NAMALWA (cell line): ENCODE results near the gene MDN1.
"Not testable (repeated sequence)": the region's sequence is repeated elsewhere in the genome, so short reads cannot be mapped to it uniquely, and the experiment has no call there.

ENCODE experiments used
- DNase-seq: peaks from one replicate; pipeline ENCODE4 v3.0.0-alpha.2; 2015; ENCODE audit warnings: low spot score

The MDN1 gene

DNA sequence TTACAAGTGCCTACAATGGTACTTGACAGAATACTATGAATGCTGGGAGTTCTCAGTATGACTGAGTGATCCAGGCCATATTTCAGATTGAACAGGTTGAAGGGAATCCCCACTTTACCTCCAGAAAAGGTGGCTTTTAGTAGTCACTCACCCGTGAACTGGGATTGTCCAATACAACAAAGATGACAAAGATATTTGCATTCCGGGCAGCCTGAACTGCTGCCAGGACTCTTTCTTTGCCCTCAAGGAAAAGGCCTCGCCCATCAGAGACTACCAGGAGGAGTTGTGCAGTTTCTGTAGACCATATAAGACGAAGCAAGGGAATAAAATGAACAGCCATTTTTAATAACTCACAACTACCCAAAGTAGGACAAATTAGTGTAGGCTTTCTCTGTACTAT, 174.7 kb downstream of the MDN1 start:
- no peak for DNase-seq

DNA sequence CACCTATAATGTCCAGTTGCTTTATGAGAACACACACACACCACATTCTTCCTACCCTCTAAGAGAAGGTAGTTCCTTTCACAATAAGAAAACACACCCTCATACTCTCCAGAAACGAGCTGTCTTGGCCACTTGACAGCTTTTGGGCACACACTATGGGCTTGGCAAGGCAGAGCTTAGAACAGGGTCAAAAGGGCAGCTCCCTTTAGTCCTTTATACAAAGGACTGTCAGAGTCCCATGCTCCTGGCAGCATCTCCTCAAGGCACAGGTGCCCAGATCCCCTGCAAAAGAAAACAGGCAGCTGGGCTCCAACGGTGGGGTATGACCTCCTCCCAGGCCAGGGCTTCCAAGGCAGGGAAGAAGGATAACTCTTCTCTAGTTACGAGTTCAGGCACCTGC, 176.2 kb downstream of the MDN1 start:
- no peak for DNase-seq

DNA sequence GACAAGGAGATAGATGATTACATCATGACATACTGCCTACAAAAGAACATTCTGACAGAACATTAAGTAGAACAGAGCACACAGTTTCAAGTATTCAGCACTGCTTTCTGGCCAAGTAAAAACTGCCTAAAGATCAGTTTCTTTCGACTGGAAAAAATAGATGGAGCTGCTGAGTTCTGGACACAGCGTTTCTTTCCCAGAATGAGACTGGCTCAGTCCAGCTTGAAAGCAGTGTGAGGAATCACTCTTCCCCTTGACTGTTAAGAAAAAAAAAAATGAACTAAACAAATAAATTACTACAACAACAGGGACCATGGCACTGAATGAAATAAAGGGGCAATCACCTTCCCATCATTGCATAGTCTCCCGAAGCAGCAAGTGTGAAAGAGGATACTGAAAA, 176.6 kb downstream of the MDN1 start:
- DNase-seq = no peak

DNA sequence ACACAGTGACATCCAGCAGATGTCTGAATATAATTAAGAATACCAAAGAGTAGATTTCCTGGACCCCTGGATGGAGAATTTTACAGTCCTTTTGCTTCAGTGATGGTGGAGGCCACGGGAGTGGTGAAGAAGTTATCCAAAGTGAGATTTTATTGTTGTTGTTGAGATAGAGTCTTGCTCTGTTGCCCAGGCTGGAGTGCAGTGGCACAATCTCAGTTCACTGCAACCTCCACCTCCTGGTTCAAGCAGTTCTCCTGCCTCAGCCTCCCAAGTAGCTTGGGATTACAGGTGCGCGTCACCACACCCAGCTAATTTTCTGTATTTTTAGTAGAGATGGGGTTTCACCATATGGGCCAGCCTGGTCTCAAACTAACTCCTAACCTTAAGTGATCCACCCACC, 178.0 kb downstream of the MDN1 start:
- not testable (repeated sequence) for DNase-seq

DNA sequence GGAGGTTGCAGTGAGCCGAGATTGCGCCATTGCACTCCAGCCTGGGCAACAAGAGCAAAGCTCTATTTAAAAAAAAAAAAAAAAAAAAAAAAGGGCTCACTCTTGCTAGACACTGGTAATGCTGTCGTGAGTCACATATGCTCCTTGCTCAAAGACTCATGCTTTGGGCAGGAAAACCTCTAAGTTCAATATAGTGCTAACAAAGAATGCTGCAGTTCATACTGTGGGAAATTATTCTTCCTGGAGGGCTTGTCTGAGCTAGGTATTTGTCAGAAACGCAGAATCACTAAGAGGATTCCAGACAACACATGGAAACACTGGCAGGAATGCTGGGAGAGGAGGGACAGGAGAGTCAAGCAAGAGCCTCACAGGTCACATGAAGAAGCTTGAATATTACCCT, 178.8 kb downstream of the MDN1 start:
- DNase-seq = no peak

DNA sequence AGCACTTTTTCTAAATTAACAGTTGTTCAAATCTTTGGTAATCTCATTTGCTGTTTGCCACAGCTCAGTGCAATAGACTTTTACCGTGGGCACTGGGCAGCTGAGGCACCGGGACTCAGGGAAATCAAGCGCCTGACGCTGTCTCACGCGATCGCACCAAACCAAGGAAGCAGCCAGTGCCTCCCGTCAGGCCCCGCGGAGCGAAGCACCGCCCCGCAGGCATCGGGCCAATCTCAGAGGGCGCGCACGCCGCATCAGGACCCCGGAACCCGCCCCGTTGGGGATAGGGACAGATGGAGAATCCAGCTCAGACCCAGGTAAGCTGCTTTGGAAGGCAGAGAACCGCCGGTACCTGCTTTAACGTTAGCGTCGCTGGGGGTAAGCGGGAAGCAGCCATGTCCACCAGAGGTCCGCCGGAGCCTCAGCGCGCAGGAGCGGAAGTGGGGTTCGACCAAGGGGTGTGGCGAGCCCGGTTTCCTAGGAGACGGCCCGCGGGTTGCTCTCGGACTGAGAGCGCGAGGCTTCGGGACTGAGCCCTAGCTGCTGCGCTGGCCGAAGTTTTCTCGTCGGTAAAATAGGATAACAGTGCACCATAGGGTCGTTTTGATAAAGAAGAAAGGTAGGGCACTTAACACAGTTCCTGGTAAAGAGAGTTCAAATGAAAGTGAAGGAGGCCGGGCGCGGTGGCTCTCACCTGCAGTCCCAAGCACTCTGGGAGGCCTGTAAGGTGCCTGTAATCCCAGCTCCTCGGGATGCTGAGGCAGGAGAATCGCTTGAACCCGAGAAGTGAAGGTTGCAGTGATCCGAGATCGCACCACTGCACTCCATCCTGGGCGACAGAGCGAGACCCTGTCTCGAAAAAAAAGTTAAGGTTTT, 181.0 kb downstream of the MDN1 start, which contains the start of gene LYRM2:
Gene LYRM2, minus strand, starts transcription at position 428 of the 876 bp plus-strand sequence. Its CDS starts 31 bp downstream, at position 397.
- DNase-seq = peak; percentile 95

DNA sequence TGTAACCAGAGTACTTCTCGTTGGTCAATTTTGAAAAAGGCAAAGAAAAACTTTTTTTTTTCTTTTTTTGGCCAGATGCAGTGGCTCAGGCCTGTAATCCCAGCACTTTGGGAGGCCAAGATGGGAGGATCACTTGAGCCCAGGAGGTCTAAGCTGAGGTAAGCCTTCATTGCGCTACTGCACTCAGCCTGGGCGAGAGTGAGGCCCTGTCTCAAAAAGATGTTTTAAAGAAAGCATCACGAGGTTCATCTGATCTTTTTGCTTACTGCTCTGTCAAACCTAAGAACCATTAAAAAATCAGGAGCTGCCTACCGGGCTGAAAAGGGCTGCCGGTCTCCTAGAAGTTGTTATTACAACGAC, 181.7 kb downstream of the MDN1 start:
- DNase-seq = no peak

DNA sequence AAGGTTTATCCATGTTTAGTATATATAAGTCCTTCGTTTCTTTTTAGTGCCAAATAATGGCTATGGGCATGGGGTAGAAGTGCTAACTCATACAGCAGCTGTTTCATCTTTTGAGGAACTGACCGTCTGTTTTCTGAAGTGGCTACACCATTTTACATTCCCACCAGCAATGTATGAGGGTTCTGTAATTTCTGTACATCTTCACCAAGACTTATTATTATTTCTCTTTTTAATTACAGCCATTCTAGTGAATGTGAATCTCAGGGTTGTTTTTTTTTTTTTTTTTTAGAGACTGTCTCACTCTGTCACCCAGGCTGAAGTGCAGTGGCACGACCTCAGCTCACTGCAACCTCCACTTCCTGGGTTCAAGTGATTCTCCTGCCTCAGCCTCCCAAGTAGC, 183.2 kb downstream of the MDN1 start:
- not testable (repeated sequence) for DNase-seq

DNA sequence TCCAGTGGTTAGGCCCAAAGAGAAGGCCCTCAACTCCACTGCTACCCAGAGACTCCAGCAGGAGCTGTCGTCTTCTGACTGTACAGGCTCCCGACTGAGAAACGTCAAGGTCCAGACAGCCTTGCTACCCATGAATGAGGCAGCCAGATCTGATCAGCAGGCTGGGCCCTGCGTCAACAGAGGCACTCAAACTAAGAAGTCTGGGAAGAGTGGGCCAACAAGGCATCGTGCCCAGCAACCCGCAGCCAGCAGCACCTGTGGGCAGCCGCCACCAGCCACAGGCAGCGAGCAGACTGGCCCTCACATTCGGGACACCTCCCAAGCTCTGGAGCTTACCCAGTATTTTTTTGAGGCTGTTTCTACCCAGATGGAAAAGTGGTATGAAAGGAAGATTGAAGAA, 189.1 kb downstream of the MDN1 start:
- no peak for DNase-seq

DNA sequence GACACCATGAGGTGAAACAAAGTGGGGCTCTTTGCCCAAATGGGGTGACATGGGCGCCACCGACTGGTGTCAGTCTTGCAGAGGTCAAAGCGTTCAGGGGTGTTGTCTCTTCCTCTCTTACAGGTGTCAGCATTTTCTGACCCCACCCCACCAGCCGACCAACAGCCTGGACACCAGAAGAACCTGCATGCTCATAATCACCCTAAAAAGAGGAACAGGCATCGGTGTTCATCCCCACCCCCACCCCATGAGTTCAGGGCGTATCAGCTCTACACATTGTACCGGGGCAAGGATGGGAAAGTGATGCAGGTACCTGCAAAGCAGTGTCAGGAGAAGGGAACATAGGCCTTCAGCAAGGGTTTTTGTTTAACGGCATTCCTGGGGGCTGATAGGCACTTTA, 195.8 kb downstream of the MDN1 start:
- no peak for DNase-seq

DNA sequence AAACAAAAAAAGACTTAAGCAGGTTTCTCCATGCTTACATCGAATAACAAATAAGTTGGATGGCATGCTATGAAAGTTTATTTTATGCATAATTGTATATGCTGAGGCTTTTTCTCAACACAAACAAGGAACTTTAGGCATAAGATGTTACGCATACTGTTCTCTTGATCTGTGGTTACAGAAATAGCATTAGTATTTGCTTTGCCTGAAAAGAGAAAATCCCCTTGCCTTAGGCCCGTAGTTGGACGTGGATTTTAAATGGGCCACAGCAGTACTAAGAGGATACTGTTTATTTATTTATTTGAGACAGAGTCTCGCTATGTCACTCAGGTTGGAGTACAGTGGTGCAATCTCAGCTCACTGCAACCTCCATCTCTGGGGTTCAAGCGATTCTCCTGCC, 200.0 kb downstream of the MDN1 start:
- no peak for DNase-seq

DNA sequence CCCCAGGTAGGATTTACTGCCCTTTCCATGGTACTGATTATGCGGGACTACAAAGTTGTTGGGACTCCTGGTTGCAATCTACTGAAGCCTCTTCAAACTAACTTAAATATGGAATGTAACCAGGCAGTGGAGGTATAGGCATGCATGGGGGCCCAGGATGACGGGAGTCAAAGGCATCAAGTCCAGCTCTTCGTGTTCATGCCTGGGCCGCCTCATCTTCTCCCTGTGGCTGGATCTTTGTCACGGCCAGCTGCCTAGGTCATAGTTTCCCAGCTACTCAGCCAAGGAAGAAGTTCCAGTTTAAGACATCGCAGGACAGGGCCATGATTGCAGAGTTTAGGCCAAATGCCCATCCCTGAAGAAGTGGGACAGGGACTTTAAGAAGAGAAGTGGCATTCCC, 201.6 kb downstream of the MDN1 start:
- DNase-seq = no peak

DNA sequence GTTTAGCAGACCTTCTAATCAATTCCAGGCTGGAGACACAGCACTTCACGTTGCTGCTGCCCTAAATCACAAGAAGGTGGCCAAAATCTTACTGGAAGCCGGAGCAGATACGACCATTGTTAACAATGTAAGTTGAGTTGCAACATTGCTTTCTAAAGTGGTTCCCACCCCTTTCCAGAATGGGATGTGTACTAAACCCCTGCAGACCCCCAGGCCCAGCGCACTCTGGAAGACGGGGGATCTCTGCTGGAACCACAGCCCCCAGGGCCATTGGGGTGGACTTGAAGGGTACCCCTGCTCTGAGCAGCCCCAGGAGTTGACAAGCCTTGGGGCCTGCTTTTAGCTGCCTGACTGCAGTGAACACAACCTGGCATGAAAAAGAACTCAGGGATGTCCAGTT, 203.1 kb downstream of the MDN1 start:
- no peak for DNase-seq

DNA sequence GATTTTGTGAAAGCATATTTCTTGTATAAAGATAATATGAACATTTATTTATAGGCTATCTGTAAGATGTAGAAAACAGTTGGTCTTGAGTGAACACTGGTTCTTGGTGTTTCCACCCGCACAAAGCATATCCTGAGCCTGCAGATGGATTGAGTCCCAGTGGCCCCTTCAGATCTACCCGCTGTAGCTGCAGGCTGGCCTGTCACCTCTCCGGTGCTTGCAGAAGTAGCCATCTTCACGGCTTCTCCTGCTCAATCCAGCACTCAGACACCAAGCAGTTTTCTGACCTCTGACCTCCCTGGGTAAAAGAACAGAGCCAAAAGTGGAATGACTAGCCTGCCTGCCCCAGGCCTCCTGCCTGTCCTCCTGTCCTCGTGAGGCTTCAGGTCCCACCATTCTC, 203.7 kb downstream of the MDN1 start:
- no peak for DNase-seq

DNA sequence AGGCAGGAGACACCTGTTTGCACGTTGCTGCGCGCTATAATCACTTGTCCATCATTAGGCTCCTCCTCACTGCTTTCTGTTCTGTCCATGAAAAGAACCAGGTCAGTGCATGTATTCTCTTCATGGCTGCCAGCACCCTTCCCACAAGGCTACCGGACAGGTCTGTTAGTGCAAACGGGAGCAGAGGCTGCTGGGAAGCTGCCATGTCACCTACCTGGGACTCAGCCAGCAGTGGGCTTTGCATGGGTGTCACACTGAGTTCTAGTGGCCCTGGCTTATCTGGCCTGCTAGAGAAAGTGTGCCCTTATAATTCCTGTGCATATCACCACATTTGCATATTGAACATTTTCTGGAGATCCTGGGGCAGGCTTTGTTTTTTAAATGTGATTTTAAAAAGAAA, 205.8 kb downstream of the MDN1 start:
- no peak for DNase-seq

DNA sequence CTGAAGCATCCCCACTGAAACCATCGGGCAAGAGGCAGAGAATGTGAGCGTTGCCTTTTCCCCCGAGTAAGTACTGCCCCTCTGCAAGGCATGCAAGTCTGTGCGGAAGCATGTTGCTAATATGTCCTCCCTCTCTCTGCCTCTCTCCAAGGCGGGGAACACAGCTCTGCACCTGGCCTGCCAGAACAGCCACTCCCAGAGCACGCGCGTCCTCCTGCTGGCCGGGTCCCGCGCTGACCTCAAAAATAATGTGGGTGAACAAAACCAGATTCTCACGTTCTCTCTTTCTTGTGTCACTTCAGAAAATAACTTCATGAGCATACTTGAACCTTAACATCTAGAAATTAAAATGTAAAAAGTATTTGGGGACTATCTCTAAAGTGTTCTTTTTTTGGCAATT, 207.5 kb downstream of the MDN1 start:
- DNase-seq = no peak

DNA sequence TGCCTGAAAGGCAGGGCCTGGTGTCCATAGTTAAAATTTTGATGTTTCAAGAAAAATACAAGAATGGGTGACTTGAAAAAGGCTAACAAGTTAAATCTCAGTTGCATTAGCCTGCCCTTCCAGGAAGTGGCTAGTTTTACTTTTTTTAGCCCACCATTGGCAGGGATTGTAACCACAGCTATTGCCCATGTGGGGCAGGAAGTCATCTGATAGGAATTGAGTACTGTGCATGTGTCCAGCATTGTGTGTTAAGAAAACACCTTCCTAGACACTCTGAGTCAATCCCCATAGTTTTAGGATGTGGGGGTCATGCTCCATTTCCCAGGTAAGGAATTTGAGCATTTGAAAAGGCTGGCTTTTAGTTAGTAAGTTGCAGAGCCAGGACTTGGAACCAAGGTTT, 207.9 kb downstream of the MDN1 start:
- no peak for DNase-seq

DNA sequence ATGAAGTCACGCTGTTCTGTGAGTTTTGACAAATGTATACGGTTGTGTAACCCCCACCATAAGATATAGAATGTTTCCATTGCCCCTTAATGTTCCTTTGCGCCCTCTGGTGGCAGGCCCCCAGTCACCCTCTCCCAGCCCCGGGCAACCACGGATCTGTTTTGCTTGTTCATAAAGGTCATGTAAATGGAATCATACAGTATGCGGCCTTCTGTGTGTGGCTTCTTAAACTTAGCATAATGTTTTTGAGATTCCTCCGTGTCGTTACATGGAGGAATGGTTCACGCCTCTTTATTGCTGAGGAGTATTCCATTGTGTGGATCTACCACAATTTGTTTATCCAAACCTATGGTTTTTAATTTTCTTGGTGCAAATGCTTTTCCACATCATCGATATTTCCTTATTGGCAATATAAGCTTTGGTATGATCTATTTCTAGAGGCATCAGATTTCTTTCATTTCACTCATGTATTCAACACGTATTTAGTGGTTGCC, 209.4 kb downstream of the MDN1 start:
- DNase-seq = peak; percentile 81

DNA sequence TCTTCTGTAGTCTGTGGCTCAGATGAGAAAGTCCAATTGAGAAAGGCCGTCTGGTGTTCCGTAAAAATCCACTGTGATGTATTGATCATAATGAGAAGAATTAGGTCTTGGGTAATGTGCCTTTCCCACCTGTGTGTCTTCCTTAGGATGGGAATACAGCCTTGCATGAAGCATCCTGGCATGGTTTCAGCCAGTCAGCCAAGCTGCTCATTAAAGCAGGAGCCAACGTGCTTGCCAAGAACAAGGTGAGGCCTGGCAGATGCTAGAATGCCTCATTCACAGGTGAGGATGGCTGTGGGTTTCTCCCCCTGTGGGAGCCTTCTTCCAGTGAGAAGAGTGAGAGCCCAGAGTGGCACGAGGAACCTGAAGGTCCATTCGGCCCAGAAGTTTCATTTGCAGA, 213.7 kb downstream of the MDN1 start:
- DNase-seq = no peak

DNA sequence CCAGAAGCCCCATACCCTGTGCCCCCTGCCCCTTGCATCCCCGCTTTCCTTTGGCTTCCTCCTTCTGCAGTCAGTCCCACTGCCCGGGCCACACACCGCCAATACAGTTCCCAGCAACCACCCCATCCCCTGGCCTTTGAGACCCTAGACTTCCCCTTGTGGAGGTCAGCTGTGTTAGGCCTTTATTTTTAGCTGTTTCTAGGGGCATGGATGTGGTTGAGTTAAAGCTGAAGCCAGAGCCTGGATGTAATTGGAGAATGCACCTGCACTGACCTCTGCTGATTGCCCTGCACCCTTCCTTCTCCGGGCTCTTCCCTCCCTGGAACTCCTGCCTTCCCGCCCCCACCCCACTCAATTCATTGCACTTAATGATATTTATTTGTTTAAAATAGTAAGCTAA, 214.9 kb downstream of the MDN1 start:
- DNase-seq = no peak

DNA sequence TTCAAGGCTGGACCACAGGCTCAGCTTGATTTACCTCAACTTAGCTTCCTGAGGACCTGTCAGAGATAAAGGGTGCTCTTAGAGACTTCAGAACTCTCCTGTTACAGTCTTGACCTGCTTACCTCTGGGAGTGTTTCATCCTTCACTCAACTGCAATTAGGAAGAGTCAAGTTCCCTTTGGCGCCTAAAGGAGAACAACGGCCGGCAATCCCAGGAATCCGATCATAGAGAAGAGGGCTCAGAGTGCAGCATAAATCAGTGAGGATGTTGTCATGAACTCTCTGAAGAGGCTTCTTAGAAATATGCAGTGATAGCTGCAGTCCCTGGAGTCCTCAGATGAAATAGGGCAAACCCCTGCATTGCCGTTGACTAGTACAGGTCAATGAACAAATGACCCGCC, 217.4 kb downstream of the MDN1 start:
- no peak for DNase-seq

DNA sequence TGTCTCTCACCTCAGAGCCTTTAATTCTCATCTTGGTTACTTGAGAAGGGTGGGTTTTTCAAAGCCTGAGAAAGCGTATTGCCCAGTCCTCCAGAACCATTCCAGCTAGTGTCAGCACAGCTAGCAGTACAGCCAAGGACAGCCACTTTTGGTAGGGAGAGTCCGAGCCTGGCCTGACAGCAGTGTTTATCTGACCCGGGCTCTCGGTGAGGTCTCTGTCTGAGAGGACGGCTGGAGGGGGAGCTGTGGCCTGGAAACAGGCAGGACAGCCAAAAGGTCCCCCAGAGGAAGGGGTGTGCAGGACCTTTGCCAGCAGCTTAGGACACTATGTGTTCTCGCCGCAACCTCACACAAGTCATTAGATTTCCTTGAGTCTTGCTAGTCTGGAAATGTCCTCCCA, 219.9 kb downstream of the MDN1 start:
- no peak for DNase-seq

DNA sequence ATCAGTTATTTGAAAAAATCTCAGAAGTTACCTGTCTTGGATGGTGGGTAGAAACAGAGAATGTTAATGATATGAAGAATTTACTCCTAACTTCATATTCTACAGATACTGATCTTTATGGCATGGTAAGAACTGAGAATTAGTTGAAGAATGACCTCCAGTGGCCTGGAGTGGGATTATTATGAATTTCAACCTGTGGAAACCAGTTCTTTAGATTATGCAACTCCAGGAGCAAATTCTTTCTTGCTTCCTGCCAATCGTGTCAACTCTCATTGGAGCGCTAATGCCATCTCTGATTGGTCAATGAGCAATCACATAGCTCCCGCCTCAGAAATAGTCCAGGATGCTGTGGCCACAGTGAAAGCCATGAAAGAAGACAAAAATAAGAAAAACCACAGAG, 221.6 kb downstream of the MDN1 start:
- peak; percentile 53 for DNase-seq

DNA sequence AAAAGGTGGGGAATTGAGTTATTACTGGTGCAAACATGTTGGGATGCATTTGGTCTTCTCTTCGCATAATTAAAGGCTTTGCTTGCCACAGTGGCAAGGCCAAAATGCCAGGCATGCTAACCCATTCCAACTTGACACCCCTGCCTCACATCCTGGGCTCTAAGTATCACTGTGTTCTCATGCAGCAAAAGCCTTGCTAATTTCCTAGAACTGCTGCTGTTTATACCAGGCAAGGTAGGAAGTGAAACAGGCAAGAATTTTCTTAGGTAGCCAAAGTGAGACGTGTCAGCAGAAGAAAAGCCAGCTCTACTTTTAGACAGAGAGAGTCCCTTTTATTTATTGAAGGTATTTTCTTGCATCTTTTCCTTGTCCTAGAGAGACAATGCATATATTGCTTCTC, 222.2 kb downstream of the MDN1 start:
- DNase-seq = no peak
